AG04449 (cell line): ENCODE measurements around the gene PDE8A.

Source experiments
- CTCF ChIA-PET: fragments of 350-600 bp; formaldehyde crosslinking; extraction: SDS; loops from one replicate; lab custom pipeline; 2021; ENCODE audit warnings: antibody characterized with exemption; lab: Yijun Ruan, JAX
- POLR2A ChIA-PET: fragments of 400-600, 350-600 bp; formaldehyde crosslinking; extraction: SDS; loops from one replicate; lab custom pipeline; 2020; ENCODE audit warnings: antibody characterized with exemption, inconsistent platforms; lab: Yijun Ruan, JAX
- DNase-seq: peaks from one replicate; pipeline ENCODE4 v3.0.0-alpha.2; 2010; ENCODE audit warnings: low read depth, low spot score
- H3K4me3 ChIP-seq: 2 replicates; pipeline ENCODE4 v1.5.1; 2011; ENCODE audit warnings: low read depth, mild to moderate bottlenecking, control low read depth, low read length
- TF ChIP-seq, protein P1 (sequence below): IDR thresholded peaks from one replicate; pipeline ENCODE4 v1.5.1; 2011; ENCODE audit warnings: mild to moderate bottlenecking, moderate library complexity, low read length, control low read depth, inconsistent platforms; ENCODE audit not compliant: insufficient read depth; ENCODE audit errors: missing control alignments

Gene PDE8A

DNA sequence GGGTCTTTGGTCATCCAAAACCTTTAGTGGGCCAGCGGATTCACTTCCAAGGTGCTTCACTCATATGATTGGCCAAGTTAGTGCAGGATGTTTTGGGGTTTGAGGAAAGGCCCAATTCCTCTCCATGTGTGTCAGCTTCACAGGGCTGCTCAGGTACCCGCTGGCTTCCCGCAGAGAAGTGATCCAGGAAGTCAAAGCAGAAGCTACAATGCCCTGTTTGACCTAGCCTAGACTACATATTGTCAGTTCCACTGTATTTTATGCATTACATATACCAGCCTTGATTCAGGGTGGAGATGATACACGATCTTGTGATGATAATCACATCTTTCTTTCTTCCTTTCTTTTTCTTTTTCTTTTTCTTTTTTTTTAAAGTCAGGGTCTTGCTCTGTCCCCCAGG lies 32.1 kb downstream of the PDE8A start:
- H3K4me3 ChIP-seq, result no peak overlapping the region
- CTCF ChIA-PET, result interaction anchor here (1.0 to 1.8 kb wide), 2 partner anchors 30 to 414 kb away, joined by 3 to 4 read pairs; no protein-coding TSS in a partner anchor
- no peak for DNase-seq
- TF ChIP-seq, protein P1, sequence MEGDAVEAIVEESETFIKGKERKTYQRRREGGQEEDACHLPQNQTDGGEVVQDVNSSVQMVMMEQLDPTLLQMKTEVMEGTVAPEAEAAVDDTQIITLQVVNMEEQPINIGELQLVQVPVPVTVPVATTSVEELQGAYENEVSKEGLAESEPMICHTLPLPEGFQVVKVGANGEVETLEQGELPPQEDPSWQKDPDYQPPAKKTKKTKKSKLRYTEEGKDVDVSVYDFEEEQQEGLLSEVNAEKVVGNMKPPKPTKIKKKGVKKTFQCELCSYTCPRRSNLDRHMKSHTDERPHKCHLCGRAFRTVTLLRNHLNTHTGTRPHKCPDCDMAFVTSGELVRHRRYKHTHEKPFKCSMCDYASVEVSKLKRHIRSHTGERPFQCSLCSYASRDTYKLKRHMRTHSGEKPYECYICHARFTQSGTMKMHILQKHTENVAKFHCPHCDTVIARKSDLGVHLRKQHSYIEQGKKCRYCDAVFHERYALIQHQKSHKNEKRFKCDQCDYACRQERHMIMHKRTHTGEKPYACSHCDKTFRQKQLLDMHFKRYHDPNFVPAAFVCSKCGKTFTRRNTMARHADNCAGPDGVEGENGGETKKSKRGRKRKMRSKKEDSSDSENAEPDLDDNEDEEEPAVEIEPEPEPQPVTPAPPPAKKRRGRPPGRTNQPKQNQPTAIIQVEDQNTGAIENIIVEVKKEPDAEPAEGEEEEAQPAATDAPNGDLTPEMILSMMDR, result no peak
- POLR2A ChIA-PET, result no interaction called here

DNA sequence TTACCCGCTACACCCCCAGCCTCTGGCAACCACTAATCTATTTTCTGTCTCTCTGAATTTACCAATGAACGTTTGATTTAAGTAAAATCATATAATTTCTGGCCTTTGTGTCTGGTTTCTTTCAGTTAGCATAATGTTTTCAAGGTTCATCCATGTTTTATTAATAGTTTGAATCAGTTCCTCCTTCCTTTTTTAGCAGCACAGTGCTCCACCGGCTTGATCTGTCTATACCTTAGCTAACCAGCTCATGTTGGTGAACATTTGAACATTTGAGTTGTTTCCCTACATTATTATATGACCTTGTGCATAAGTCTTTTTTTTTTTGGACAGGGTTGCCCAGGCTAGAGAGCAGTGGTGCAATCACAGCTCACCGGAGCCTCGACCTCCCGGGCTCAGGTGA lies 33.3 kb downstream of the PDE8A start:
- POLR2A ChIA-PET, result interaction anchor here (0.9 kb wide), 1 partner anchor 34 kb away, joined by 3 read pairs; the partner anchor contains the start of gene PDE8A
- H3K4me3 ChIP-seq, result no peak overlapping the region
- CTCF ChIA-PET, result no interaction called here
- TF ChIP-seq, protein P1, result no peak
- no peak for DNase-seq

DNA sequence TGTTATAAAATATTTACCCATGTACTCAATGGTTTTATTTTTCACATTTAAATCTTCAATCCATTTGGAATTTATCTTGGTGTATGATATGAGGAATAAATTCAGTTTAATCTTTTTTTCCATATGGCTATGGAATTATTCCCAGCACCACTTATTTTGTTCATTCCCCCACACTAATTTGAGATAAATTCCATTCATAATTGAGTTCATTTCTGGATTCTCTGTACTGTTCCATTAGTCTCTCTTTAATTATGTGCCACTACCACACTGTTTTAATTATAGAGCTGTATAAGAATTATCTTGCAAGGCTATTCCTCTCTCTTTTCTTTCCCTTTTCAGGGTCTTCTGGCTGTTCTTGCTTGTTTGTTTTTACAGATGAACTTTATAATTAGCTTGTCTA lies 34.6 kb downstream of the PDE8A start:
- ChIA-PET POLR2A (no interaction called here), CTCF (interaction anchor here (1.4 kb wide), 1 partner anchor 9 kb away, joined by 3 read pairs; no protein-coding TSS in a partner anchor)
- DNase-seq, result no peak
- no peak overlapping the region for H3K4me3 ChIP-seq
- TF ChIP-seq, protein P1, result no peak

DNA sequence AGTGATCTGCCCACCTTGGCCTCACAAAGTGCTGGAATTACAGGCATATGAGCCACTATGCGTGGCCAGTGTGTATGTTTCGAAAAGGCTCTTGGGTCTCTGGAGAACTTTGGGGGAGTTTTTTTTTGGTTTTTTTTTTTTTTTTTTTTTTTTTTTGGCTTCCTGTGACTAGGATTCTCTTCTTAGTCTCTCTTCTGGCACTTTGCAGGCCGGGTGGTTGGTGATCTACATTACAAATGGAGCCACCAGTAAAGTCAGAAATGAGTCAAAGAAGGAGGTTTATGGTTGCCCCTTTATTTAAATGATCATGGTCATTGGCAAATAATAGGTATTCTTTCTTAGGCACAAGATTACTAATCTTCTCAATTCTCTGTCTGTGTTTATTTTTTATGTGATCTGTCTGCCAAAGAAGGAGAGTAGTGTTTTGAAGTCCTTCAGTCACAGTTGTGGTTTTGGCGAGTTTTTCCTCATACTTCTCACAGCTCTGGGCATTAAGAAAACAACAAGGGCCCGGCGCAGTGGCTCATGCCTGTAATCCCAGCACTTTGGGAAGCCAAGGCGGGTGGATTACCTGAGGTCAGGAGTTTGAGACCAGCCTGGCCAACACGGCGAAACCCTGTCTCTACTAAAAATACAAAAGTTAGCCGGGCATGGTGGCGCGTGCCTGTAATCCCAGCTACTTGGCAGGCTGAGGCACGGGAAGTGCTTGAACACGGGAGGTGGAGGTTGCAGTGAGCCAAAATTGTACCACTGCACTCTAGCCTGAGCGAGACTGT lies 38.3 kb downstream of the PDE8A start:
- DNase-seq, result no peak
- ChIA-PET POLR2A (no interaction called here), CTCF (interaction anchor here (2.3 kb wide), 1 partner anchor 14 kb away, joined by 6 read pairs; no protein-coding TSS in a partner anchor)
- H3K4me3 ChIP-seq, result no peak overlapping the region
- TF ChIP-seq, protein P1, result no peak

DNA sequence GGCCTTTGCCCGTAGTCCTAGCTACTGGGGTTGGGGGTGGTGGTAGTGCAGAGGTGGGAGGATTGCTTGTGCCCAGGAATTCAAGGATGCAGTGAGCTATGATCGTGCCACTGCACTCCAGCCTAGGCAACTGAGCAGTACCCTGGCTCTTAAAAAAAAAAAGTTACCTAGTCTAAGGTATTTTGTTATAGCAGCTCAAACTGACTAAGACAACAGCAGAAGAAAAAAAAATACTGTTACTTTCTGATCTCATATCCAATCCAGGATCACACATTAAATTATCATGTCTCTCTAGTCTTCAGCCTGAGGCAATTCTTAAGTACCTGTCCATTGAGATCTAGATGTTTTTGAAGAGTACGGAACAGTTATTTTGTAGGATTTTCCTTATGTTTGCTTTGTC lies 39.8 kb downstream of the PDE8A start:
- no peak for DNase-seq
- TF ChIP-seq, protein P1, result no peak
- CTCF ChIA-PET, result interaction anchor here (1.1 to 3.2 kb wide), 6 partner anchors 10 to 93 kb away, joined by 3 to 13 read pairs (median 3); no protein-coding TSS in a partner anchor
- no peak overlapping the region for H3K4me3 ChIP-seq
- POLR2A ChIA-PET, result no interaction called here

DNA sequence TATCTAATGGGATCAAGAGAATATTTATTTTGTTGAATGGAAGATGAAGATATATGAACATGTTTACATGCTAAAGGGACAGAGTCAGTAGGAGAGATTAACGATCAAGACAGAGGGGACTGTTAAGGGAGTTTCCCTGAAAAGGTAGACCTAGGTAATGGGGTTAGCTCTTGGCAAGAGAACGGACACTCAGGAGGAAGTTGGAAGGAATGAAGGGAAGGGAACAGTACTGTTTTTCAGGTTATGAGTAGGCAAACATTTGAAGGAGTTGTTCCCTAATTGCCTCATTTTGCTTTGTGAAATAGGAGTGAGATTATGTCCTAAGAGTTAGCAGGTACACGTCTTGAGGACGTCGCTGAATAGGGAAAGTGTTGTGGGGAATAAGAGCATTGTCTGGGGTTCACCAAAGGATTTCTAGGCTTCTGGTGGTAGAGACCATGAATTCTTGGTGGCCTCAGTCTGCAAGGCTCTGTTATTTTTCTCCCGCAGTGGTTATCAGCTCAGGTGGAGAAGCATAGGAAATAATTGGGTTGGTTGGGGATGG lies 41.3 kb downstream of the PDE8A start:
- ChIA-PET CTCF (interaction anchor here (0.7 to 3.2 kb wide), 4 partner anchors 8 to 151 kb away, joined by 3 to 13 read pairs (median 3); no protein-coding TSS in a partner anchor), POLR2A (no interaction called here)
- no peak for DNase-seq
- no peak overlapping the region for H3K4me3 ChIP-seq
- TF ChIP-seq, protein P1, result no peak
